Activated naive CD4-positive, alpha-beta T cell treated with anti-CD3 and anti-CD28 coated beads, Interleukin-2, amount 50 U/mL, for 72 hours (primary cell): Measurements from ENCODE around the gene PEAK3. TPM values are rescaled to one million over a fixed set of nuclear protein-coding genes. Genes with fewer than 3 reads are reported as not detected.
A peak's percentile ranks its signal among the peaks of the same experiment; 100 is the strongest.

Experiments
- ATAC-seq, 2 donors: fragments of 150-1000 bp; cut with Tn5 transposase; 2 replicates each; pipeline ENCODE4 v1.10.0; 2021; ENCODE audit warnings: mild to moderate bottlenecking in 2 of 2, moderate library complexity in 2 of 2
- DNase-seq, 2 donors: peaks; one replicate each; pipeline ENCODE4 v3.0.0; 2021 to 2022; ENCODE audit warnings: low spot score in 2 of 2
- H3K27ac Mint-ChIP-seq, 2 donors: one replicate each; pipeline ENCODE4 v1.8.0; 2022; ENCODE audit warnings: mild to moderate bottlenecking in 2 of 2, mixed read lengths in 2 of 2
- H3K36me3 Mint-ChIP-seq, 2 donors: one replicate each; pipeline ENCODE4 v1.8.0; 2022; ENCODE audit warnings: mixed read lengths in 2 of 2
- H3K9me3 Mint-ChIP-seq, 2 donors: one replicate each; pipeline ENCODE4 v1.8.0; 2022; ENCODE audit warnings: mixed read lengths in 2 of 2
- total RNA-seq, 2 donors: library from RNA; stranded (reverse); gene quantifications; one replicate each; pipeline ENCODE4 v1.2.3, GENCODE V29; 2022

PEAK3 gene
- total RNA-seq, 2 donors from 2014 or later, result not detected

GRCh38 chr19:2320049-2320448, 38.1 kb upstream of the PEAK3 start:
- Mint-ChIP-seq H3K9me3 (peaks cover 4 to 8% of the 10 kb centered on the region in 2 donors), H3K36me3 (peaks cover 6 to 8% of the 10 kb centered on the region in 2 donors), H3K27ac (no peak overlapping the region)
- DNase-seq, result no peak
- no peak for ATAC-seq

- Mint-ChIP-seq H3K36me3 (peaks cover 11 to 13% of the 10 kb centered on the region in 2 donors), H3K9me3 (peaks cover 9 to 13% of the 10 kb centered on the region in 2 donors), H3K27ac (no peak overlapping the region)
- DNase-seq, result no peak
- no peak for ATAC-seq
These were observed 37.6 kb upstream of the PEAK3 start for GRCh38 chr19:2319551-2319950.

GRCh38 chr19:2318923-2319322, 36.9 kb upstream of the PEAK3 start:
- Mint-ChIP-seq H3K9me3 (peaks cover 10 to 15% of the 10 kb centered on the region in 2 donors), H3K36me3 (peaks cover 12 to 15% of the 10 kb centered on the region in 2 donors), H3K27ac (no peak overlapping the region)
- DNase-seq, result no peak
- ATAC-seq, result peak in 1 of 2 donors; percentile 10

GRCh38 chr19:2317756-2318155, 35.8 kb upstream of the PEAK3 start:
- H3K36me3 Mint-ChIP-seq, result peaks cover 12 to 15% of the 10 kb centered on the region in 2 donors
- H3K27ac Mint-ChIP-seq, result no peak overlapping the region
- DNase-seq, result no peak
- ATAC-seq, result no peak
- H3K9me3 Mint-ChIP-seq, result peaks cover 10 to 15% of the 10 kb centered on the region in 2 donors

GRCh38 chr19:2317300-2317699, 35.3 kb upstream of the PEAK3 start:
- Mint-ChIP-seq H3K27ac (no peak overlapping the region), H3K36me3 (peaks cover 12 to 15% of the 10 kb centered on the region in 2 donors), H3K9me3 (peaks cover 10 to 15% of the 10 kb centered on the region in 2 donors)
- no peak for ATAC-seq
- DNase-seq, result no peak

- no peak overlapping the region for H3K27ac Mint-ChIP-seq
- peaks cover 12 to 15% of the 10 kb centered on the region in 2 donors for H3K36me3 Mint-ChIP-seq
- DNase-seq (peak in 1 of 2 donors; percentile 41), ATAC-seq (peak; percentile 59 to 75)
- H3K9me3 Mint-ChIP-seq, result peaks cover 10 to 15% of the 10 kb centered on the region in 2 donors
These were observed 33.9 kb upstream of the PEAK3 start for GRCh38 chr19:2315818-2316353.

GRCh38 chr19:2315121-2315817, 33.3 kb upstream of the PEAK3 start:
- Mint-ChIP-seq H3K36me3 (peaks cover 12 to 15% of the 10 kb centered on the region in 2 donors), H3K9me3 (peaks cover 10 to 15% of the 10 kb centered on the region in 2 donors), H3K27ac (no peak overlapping the region)
- DNase-seq, result no peak
- no peak for ATAC-seq

GRCh38 chr19:2312820-2313501, 31.0 kb upstream of the PEAK3 start:
- peaks cover 10 to 15% of the 10 kb centered on the region in 2 donors for H3K9me3 Mint-ChIP-seq
- DNase-seq (no peak), ATAC-seq (no peak)
- no peak overlapping the region for H3K27ac Mint-ChIP-seq
- H3K36me3 Mint-ChIP-seq, result peaks cover 15 to 19% of the 10 kb centered on the region in 2 donors

GRCh38 chr19:2311093-2311492, 29.1 kb upstream of the PEAK3 start:
- H3K27ac Mint-ChIP-seq, result no peak overlapping the region
- H3K9me3 Mint-ChIP-seq, result peaks cover 10 to 15% of the 10 kb centered on the region in 2 donors
- DNase-seq (no peak), ATAC-seq (no peak)
- H3K36me3 Mint-ChIP-seq, result peaks cover 15 to 19% of the 10 kb centered on the region in 2 donors

- H3K9me3 Mint-ChIP-seq, result peaks cover 4 to 5% of the 10 kb centered on the region in 2 donors
- no peak overlapping the region for H3K27ac Mint-ChIP-seq
- peaks cover 5 to 11% of the 10 kb centered on the region in 2 donors for H3K36me3 Mint-ChIP-seq
- ATAC-seq (no peak), DNase-seq (no peak)
These were observed 27.9 kb upstream of the PEAK3 start for GRCh38 chr19:2309734-2310362.

- ATAC-seq, result peak in 1 of 2 donors; percentile 27
- Mint-ChIP-seq H3K27ac (no peak within 1 kb of the TSS), H3K36me3 (peaks cover 0 to 7% of the 10 kb centered on the region in 2 donors), H3K9me3 (no peaks in the 10 kb centered on the region)
- DNase-seq, result no peak
These were observed 26.2 kb upstream of the PEAK3 start, which contains the start of gene LINGO3 for GRCh38 chr19:2308114-2308556. Gene LINGO3 (minus strand): TSS chr19:2308154. CDS start chr19:2291776, 16,378 bp downstream.

- H3K27ac Mint-ChIP-seq, result no peak overlapping the region
- peaks cover 0 to 7% of the 10 kb centered on the region in 2 donors for H3K36me3 Mint-ChIP-seq
- ATAC-seq (no peak), DNase-seq (no peak)
- no peaks in the 10 kb centered on the region for H3K9me3 Mint-ChIP-seq
These were observed 25.6 kb upstream of the PEAK3 start for GRCh38 chr19:2307518-2308012.

- no peak for DNase-seq
- no peak for ATAC-seq
- no peak overlapping the region for H3K27ac Mint-ChIP-seq
- H3K36me3 Mint-ChIP-seq, result peaks cover 0 to 7% of the 10 kb centered on the region in 2 donors
- no peaks in the 10 kb centered on the region for H3K9me3 Mint-ChIP-seq
These were observed 25.0 kb upstream of the PEAK3 start for GRCh38 chr19:2306971-2307370.

GRCh38 chr19:2306281-2306806, 24.4 kb upstream of the PEAK3 start:
- H3K27ac Mint-ChIP-seq, result no peak overlapping the region
- ATAC-seq (no peak), DNase-seq (no peak)
- peaks cover 0 to 7% of the 10 kb centered on the region in 2 donors for H3K36me3 Mint-ChIP-seq
- no peaks in the 10 kb centered on the region for H3K9me3 Mint-ChIP-seq

- no peak overlapping the region for H3K27ac Mint-ChIP-seq
- peaks cover 0 to 7% of the 10 kb centered on the region in 2 donors for H3K36me3 Mint-ChIP-seq
- DNase-seq (no peak), ATAC-seq (no peak)
- H3K9me3 Mint-ChIP-seq, result no peaks in the 10 kb centered on the region
These were observed 23.7 kb upstream of the PEAK3 start for GRCh38 chr19:2305452-2306280.
